NCI-H2107 (cell line): ENCODE measurements around the gene PSMB3.
"Not testable (repeated sequence)": the region's sequence is repeated elsewhere in the genome, so short reads cannot be mapped to it uniquely, and the experiment has no call there.

Experiments
- DNase-seq: peaks from one replicate; lab custom pipeline; 2025; lab: John Stamatoyannopoulos, UW

PSMB3 gene

GRCh38 chr17:38716368-38717005, 36.1 kb upstream of the PSMB3 start:
- no peak for DNase-seq

DNA sequence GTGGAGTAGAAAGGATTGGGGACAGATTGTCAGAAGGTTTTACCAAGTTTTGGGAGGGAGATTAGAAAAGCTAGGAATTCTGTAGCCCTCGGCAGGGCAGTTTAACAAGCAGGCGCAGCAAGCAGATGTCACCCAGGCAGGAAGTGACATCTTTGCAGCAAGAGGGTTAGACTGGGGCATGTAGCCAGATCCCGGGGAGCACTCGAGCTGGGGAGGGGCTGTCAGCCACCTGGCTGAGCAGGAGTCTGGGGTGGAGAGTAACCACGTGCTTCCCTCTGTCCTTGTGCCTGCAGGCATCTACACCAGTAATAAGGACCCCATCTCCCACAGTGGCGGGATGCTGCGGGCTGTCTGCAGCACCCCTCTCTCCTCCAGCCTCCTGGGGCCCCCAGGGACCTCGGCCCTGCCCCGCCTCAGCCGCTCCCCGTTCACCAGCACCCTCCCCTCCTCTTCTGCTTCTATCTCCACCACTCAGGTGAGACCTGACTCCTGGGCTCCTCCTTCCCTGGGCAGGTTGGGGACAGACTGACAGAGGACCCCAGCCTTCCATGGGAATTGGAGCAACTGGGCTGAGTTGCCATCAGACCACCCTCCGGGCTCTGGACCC, 35.3 kb upstream of the PSMB3 start:
- DNase-seq: no peak

DNA sequence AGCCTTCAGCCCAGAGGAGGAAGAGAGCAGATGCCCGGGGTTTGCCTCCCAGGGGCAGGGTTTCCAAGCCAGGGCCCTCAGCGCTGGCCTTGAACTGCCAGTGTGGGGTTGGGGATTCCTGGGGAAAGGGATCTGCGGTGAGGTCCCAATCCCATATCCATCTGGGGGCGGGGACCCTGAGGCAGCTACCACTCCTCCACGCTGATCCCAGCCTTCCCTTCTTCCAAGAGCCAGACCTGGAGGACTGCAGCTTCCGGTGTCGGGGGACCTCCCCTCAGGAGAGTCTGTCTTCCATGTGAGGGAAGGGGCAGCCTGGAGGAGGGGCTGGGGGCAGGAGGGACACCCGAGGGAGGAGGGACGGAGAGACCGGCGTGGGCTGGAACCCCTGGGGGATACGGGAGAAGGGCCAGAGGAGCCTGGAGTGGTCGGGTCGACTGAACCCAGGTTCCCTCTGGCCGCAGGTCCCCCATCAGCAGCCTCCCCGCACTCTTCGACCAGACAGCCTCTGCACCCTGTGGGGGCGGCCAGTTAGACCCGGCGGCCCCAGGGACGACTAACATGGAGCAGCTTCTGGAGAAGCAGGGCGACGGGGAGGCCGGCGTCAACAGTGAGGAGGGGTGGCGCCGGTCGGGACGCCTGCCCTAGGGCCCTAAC, 33.1 kb upstream of the PSMB3 start:
- no peak for DNase-seq

DNA sequence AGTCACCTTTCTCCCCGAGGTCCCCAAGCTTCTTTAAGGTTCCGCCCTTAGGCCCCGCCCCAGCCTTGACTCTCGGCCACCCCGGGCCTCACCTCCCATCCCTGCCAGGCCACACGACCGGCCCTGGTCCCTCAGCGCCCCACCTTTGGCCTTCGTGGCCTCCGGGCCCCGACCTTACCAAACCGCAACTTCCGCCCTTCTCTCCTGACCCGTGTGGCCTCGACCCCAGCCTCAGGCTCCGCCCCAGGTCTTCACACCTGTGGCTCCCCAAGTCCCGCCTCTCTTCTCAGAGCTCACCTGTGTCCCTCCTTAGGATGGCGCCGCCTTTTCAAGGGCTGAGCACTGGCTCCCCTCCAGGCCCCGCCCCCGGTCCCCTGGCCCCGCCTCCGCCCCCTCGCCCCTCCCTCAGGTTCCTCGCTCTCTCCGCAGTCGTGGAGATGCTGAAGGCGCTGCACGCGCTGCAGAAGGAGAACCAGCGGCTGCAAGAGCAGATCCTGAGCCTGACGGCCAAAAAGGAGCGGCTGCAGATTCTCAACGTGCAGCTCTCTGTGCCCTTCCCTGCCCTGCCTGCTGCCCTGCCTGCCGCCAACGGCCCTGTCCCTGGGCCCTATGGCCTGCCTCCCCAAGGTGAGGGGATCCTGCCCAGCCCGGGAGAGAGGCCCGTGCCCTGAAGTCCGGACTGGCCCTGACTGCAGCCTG, 32.4 kb upstream of the PSMB3 start:
- no peak for DNase-seq

- DNase-seq: no peak
These were observed 31.6 kb upstream of the PSMB3 start for GRCh38 chr17:38720941-38721340.

- no peak for DNase-seq
These were observed 30.7 kb upstream of the PSMB3 start for GRCh38 chr17:38721802-38722201.

DNA sequence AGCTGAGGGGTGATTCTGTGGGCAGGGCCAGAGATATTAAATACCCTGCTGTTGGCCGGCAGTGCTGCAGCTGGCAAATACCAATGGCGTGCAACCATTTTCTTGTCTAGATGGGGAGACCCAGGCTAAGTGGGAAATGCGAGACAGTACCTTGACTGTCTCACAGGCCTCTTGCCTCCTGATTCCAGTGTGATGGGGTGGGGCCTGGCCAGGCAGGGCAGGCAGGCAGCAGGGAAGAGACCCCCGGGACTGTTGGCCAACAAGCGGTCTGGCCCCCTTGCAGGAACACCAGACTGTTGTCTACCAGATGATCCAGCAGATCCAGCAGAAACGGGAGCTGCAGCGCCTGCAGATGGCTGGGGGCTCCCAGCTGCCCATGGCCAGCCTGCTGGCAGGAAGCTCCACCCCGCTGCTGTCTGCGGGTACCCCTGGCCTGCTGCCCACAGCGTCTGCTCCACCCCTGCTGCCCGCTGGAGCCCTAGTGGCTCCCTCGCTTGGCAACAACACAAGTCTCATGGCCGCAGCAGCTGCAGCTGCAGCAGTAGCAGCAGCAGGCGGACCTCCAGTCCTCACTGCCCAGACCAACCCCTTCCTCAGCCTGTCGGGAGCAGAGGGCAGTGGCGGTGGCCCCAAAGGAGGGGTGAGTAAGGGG, 28.1 kb upstream of the PSMB3 start:
- DNase-seq: peak; percentile 55

DNA sequence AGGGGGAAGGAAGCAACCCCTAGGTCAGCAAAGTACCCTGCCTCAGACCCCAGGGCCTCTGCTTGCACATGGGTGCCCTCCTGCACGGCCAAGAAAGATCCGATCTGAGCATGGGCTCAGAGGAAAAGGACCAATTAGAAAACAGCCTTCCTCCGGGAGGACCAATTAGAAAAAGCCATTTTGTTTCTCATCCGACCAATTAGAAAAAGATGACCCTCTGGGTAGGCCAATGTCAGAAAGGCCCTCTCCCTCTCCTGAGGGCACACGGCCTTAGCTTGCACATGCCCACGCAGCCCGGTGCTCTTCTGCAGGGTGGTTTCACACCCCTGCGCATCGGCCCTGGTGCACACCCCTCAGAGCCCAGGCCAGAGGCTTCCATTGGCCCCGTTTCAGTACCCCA, 27.5 kb upstream of the PSMB3 start:
- DNase-seq: no peak

DNA sequence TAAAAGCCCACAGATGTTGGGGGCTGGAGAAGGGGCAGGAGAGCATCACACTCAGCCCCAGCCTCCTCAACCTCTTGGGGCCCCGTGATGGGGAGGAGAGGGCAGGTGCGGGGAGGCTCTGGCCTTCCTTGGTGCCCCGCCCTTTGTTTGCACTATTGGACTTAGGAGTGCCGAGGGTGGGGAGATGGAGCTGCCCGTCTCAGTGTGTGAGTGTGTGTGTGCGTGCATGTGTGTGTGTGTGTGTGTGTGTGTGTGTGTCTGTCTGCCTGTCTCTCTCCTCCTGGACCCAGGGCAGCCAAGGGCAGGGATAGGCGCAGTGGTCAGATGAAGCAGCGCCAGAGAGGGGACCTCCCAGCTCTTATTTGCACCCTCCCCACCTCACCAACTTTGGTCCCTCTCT, 26.4 kb upstream of the PSMB3 start:
- DNase-seq: not testable (repeated sequence)

GRCh38 chr17:38727736-38728135, 24.8 kb upstream of the PSMB3 start:
- DNase-seq: no peak

DNA sequence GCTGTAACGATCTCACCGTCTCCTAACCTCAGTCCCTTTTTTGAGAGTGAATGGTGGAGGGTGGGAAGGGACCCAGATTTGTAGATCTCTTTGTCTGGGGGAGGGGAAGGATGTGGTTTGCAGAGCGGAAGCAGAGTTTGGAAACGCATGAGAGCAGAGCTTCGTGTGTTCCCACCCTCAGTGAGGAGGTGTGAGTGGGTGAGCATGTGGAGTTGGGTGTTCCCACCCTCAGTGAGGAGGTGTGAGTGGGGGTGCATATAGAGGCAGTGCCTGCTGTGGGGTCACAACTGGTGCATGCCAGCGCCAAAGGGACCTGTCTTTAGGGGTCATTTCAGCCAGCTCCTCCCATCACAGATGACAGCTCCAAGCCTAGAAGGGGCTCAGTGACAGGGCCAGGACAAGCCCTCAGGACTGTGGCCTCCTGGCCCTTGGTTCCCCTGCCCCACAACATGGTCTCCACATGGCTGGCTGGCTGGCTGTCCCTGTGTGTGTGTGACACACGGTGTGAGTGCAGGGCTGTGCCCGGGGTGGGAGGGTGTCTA, 24.2 kb upstream of the PSMB3 start:
- DNase-seq: no peak

GRCh38 chr17:38729368-38729885, 23.1 kb upstream of the PSMB3 start:
- DNase-seq: no peak

- peak; percentile 88 for DNase-seq
These were observed 22.5 kb upstream of the PSMB3 start, which contains the start of gene CISD3 for GRCh38 chr17:38729886-38730525. CISD3 (plus strand) TSS chr17:38730341; CDS start chr17:38730359, 18 bp downstream.

- no peak for DNase-seq
These were observed 21.8 kb upstream of the PSMB3 start for GRCh38 chr17:38730526-38731379.

GRCh38 chr17:38731526-38732294, 20.8 kb upstream of the PSMB3 start:
- DNase-seq: no peak

- DNase-seq: no peak
These were observed 19.9 kb upstream of the PSMB3 start for GRCh38 chr17:38732376-38733281.

GRCh38 chr17:38733282-38733981, 19.1 kb upstream of the PSMB3 start:
- DNase-seq: no peak
